Subcutaneous adipose tissue (tissue), 4 donors: Measurements from ENCODE around the gene TMIE. TPM values are rescaled to one million over a fixed set of nuclear protein-coding genes. Genes with fewer than 3 reads are reported as not detected.

Source experiments
- CTCF ChIP-seq: fragments of 450-650 bp; IDR thresholded peaks from one replicate; pipeline ENCODE4 v1.5.1; 2016; ENCODE audit warnings: low read depth, mild to moderate bottlenecking, control low read depth, antibody characterized with exemption, moderate library complexity
- total RNA-seq, 4 donors: library from RNA; depleted of rRNA; stranded (reverse); fragments of >200 nt; gene quantifications; one replicate each; pipeline ENCODE4 v1.1.0, GENCODE V29; 2016

Gene TMIE
- total RNA-seq, 4 donors from 2014 or later: 0.88 TPM; not detected in 3

- no peak for TF ChIP-seq CTCF
These were observed 1.2 kb downstream of the TMIE start for GRCh38 chr3:46702246-46703012.

GRCh38 chr3:46703013-46703520, 1.9 kb downstream of the TMIE start:
- TF ChIP-seq CTCF: no peak

GRCh38 chr3:46705022-46705530, 3.9 kb downstream of the TMIE start:
- TF ChIP-seq CTCF: no peak

GRCh38 chr3:46705751-46706552, 4.8 kb downstream of the TMIE start:
- no peak for TF ChIP-seq CTCF

- no peak for TF ChIP-seq CTCF
These were observed 5.8 kb downstream of the TMIE start for GRCh38 chr3:46706771-46707582.

GRCh38 chr3:46707601-46708011, 6.4 kb downstream of the TMIE start:
- no peak for TF ChIP-seq CTCF
